ENCODE measurements around the gene TWNK. TPM values are rescaled to one million over a fixed set of nuclear protein-coding genes. Genes with fewer than 3 reads are reported as not detected.

The TWNK gene
- total and polyA plus RNA-seq, 10 of the 15 experiments (the other 5 are each of a cell fraction or from before 2014, with no cell fraction given), result 13.6 to 32.8 (median 18.0) TPM

DNA sequence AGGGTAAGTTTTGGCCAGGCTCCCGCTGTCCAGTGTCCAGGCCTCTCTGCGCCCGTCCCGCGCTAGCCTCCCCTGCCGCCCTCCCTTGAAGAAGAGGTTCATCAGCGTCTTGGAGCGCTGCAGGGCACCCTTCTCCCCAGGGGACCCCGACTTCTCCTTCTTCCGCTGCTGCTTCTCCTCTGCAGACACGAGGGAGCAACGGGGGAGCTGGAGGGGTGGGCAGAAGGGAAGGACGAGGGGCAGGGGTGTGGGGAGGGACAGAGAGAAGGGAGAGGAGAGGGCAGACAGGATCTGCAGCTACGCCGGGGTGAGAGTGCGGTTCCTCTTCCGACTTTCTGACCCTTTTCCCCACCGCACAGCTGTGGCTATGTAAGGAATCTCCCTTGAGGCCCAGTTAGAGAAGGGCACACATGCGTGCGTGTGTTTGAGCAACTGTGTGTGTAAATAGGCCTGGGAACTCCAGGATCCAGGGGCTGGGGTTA is 30.8 kb downstream of the TWNK start:
- no peak for DNase-seq (ENCODE audit: low read depth, low spot score)
- peak; percentile 33 for ATAC-seq
- RAD21 ChIA-PET (ENCODE audit: unreplicated experiment), result interaction anchor here (1.1 to 2.6 kb wide), 9 partner anchors 11 to 124 kb away, joined by 3 to 13 read pairs (median 6); partner anchors contain the start of genes PDZD7 and SFXN3
- POLR2A ChIA-PET, result interaction anchor here (0.8 kb wide), 1 partner anchor 25 kb away, joined by 3 read pairs; no protein-coding TSS in a partner anchor
- intact Hi-C loops (cut with micrococcal nuclease; ENCODE audit: unreplicated experiment), result no loop called here
- Histone ChIP-seq H3K4me1 (ENCODE audit: control insufficient read depth, insufficient read depth, low read length) (peaks cover 10% of the 10 kb centered on the region), H4K20me1 (ENCODE audit: control insufficient read depth, insufficient read depth) (no peaks in the 10 kb centered on the region), H3K4me3 (no peak overlapping the region), H2AFZ (ENCODE audit: control insufficient read depth, low read depth, low read length) (peak overlapping the region; percentile 41), H3K27ac (ENCODE audit: control insufficient read depth, insufficient read depth) (no peak overlapping the region), H3K9ac (ENCODE audit: control insufficient read depth, insufficient read depth, low read length) (no peak overlapping the region), H3K36me3 (ENCODE audit: control insufficient read depth in 2 of 2, insufficient read depth in 2 of 2, low read length in 1 of 2) (no peaks in the 10 kb centered on the region), H3K4me2 (ENCODE audit: control insufficient read depth, insufficient read depth) (peak overlapping the region; percentile 48), H3K27me3 (replicated peaks in 1 of 2; ENCODE audit: control insufficient read depth in 2 of 2, insufficient read depth in 2 of 2, low read length in 1 of 2) (peaks cover 10% of the 10 kb centered on the region in 2 experiments), H3K9me3 (replicated peaks; ENCODE audit: control insufficient read depth, insufficient read depth, low read length) (no peaks in the 10 kb centered on the region), H3K79me2 (ENCODE audit: control insufficient read depth, insufficient read depth, low read length) (no peaks in the 10 kb centered on the region)
- no TSS peak for BruUV-seq (replicated peaks)
- SMC1A ChIA-PET (ENCODE audit: uncharacterized antibody, unreplicated experiment), result no interaction called here
- CTCF ChIA-PET, result interaction anchor here (0.6 to 6.8 kb wide), 14 partner anchors 11 to 675 kb away, joined by 3 to 91 read pairs (median 15); partner anchors contain the start of genes LZTS2, PDZD7 and SFXN3
- TF ChIP-seq WRNIP1 (IDR thresholded peaks at IDR 0.05; ENCODE audit: borderline replicate concordance, low read depth, low read length), result no peak
- TF ChIP-seq RUNX3 (IDR thresholded peaks at IDR 0.05; ENCODE audit: low read length), result peak; percentile 43; the same call in 1 of the 2 replicates
- TF ChIP-seq ZNF622 (IDR thresholded peaks at IDR 0.05), result no peak
- 0 out of 2 replicates have a peak, but pooled peaks have one; percentile 1 for TF ChIP-seq SPI1 (IDR thresholded peaks at IDR 0.05; ENCODE audit: borderline replicate concordance, insufficient read depth, low read depth, low read length)
- peak; percentile 45 for TF ChIP-seq MEF2B (IDR thresholded peaks at IDR 0.05; ENCODE audit: partially characterized antibody, poor library complexity, severe bottlenecking)
- TF ChIP-seq SUZ12 (IDR thresholded peaks at IDR 0.05; ENCODE audit: unreplicated experiment), result peak; percentile 85
- no peak for TF ChIP-seq POLR2AphosphoS5 (IDR thresholded peaks at IDR 0.05; ENCODE audit: low read length)
- TF ChIP-seq, protein P1, sequence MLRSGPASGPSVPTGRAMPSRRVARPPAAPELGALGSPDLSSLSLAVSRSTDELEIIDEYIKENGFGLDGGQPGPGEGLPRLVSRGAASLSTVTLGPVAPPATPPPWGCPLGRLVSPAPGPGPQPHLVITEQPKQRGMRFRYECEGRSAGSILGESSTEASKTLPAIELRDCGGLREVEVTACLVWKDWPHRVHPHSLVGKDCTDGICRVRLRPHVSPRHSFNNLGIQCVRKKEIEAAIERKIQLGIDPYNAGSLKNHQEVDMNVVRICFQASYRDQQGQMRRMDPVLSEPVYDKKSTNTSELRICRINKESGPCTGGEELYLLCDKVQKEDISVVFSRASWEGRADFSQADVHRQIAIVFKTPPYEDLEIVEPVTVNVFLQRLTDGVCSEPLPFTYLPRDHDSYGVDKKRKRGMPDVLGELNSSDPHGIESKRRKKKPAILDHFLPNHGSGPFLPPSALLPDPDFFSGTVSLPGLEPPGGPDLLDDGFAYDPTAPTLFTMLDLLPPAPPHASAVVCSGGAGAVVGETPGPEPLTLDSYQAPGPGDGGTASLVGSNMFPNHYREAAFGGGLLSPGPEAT (IDR thresholded peaks at IDR 0.05; ENCODE audit: low read depth), result 0 out of 2 replicates have a peak, but pooled peaks have one; percentile 20
- 0 out of 2 replicates have a peak, but pooled peaks have one; percentile 8 for TF ChIP-seq IKZF1 (conservative IDR thresholded peaks at IDR 0.05)
- in situ Hi-C loops (cut with MboI), result no loop called here
- 1% methylated on average over 17 of the region's 20 CpGs for WGBS (ENCODE audit: insufficient coverage, insufficient replicate concordance, low lambda C conversion rate, missing lambda C conversion rate)
- FAIRE-seq, result no peak
